ENCODE data around the gene COPRS.
"Not testable (repeated sequence)": the region's sequence is repeated elsewhere in the genome, so short reads cannot be mapped to it uniquely, and the experiment has no call there.

Gene COPRS

DNA sequence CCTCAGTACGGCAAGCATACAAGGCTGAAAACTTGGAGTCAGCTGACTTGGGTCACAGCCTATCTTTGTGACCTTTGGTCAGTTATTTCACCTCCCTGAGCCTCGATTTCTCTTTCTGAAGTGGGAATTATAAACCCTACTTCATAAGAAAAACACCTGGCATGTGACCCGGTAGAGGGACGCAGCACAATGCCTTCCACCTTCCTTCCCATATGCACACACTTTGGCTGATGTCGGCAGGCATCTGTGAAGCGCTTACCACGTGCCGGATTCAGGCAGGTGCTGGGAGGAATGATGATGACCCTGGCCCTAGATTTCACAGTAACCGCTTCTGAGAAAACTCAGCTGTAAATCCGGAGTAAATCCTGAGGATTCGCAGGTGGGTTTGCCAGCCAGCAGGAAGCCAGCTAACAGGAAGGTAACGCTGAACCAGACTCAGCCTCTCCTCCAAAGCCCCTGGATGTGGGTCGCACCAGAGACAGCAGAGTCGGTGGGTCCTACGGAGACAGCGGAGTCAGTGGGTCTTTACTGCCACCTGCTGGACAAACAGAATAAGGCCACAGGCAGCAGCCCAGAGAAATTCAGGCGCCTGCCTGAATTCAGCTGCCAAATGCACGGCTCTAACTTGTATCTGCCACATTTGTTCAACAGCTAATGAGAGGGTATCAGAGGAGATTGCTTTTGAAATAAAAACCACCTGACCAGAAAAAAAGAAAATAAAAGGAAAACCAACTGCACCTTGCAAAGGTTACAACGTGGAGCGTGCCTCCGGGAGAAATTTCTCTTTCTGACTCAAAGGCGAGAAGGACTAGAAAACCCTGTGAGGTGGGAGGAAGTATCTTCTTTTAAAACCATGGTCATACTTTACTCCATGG is 16.6 kb downstream of the COPRS start:
- TF ChIP-seq POLR2A (IDR thresholded peaks at IDR 0.05; ENCODE audit: low read depth, low read length) (no peak), TAF1 (IDR thresholded peaks at IDR 0.05; ENCODE audit: borderline replicate concordance, low read depth, low read length) (no peak), POLR2AphosphoS5 (IDR thresholded peaks at IDR 0.05; ENCODE audit: low read depth, low read length) (no peak)
- FAIRE-seq (peak; percentile 48), DNase-seq (ENCODE audit: insufficient read length) (peak; percentile 62)

DNA sequence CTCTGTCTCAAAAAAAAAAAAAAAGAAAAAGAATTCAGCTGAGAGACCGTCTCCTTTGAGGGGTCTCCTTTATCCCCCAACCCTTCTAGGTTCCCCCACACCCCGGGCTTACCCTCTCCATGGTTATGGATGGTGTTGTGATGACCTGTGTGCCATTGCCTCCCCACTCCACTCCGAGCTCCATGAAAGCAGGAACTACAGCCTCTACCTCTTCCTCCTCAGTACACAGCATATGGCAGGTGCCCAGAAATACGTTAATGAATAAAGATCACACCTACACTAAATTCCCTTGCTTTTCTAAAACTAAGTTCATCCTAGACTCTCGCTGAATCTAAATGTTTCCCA is 17.2 kb downstream of the COPRS start:
- no peak for TF ChIP-seq POLR2A (IDR thresholded peaks at IDR 0.05; ENCODE audit: low read depth, low read length)
- no peak for TF ChIP-seq POLR2AphosphoS5 (IDR thresholded peaks at IDR 0.05; ENCODE audit: low read depth, low read length)
- TF ChIP-seq TAF1 (IDR thresholded peaks at IDR 0.05; ENCODE audit: borderline replicate concordance, low read depth, low read length): no peak
- DNase-seq (ENCODE audit: insufficient read length) (no peak), FAIRE-seq (no peak)

DNA sequence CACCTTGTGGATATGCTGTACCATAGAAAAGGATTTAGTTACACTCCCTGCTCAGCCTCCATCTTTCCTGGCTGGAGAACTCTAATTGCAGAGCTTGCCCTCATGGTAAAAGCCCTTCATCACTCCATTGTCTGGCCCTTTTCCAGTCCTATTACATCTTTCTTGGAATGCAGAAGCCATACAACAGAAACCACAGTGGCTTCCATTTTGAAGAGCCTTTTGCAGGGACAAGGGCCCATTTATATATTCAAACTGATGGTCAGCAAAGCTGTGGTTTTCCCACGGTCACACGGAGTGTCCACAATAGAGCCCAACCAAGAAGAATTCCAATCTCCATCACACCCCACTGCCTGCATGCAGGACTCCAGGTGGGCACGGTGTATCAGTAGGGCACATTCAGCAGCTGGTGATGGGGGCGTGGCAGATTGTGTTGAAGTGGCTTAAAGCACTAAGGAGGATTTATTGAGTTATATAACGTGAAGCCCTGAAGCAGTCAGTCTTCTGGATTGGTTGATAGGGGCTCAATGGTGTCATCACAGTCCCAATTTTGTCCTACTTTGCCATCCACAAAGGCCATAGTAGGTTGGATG is 20.3 kb downstream of the COPRS start:
- TF ChIP-seq TAF1 (IDR thresholded peaks at IDR 0.05; ENCODE audit: borderline replicate concordance, low read depth, low read length): no peak
- no peak for TF ChIP-seq POLR2AphosphoS5 (IDR thresholded peaks at IDR 0.05; ENCODE audit: low read depth, low read length)
- no peak for TF ChIP-seq POLR2A (IDR thresholded peaks at IDR 0.05; ENCODE audit: low read depth, low read length)
- no peak for DNase-seq (ENCODE audit: insufficient read length)
- FAIRE-seq: no peak

DNA sequence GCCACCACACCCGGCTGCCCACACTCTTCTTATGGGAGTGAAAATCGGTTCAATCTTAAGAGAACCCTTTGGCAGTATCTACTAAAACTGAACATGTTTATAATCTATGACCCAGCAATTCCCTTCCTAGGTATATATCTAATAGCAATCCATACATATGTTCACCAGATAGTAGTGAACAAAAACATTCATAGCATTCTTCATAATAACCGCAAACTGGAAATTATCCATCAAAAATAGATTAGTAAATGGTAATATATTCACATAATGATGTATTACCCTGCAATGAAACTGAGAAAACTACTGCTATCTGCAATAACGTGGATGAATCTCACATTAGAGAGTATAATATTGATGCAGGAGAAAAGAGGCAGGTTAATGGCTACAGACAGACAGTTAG is 23.1 kb downstream of the COPRS start:
- no peak for TF ChIP-seq TAF1 (IDR thresholded peaks at IDR 0.05; ENCODE audit: borderline replicate concordance, low read depth, low read length)
- no peak for TF ChIP-seq POLR2AphosphoS5 (IDR thresholded peaks at IDR 0.05; ENCODE audit: low read depth, low read length)
- no peak for FAIRE-seq

DNA sequence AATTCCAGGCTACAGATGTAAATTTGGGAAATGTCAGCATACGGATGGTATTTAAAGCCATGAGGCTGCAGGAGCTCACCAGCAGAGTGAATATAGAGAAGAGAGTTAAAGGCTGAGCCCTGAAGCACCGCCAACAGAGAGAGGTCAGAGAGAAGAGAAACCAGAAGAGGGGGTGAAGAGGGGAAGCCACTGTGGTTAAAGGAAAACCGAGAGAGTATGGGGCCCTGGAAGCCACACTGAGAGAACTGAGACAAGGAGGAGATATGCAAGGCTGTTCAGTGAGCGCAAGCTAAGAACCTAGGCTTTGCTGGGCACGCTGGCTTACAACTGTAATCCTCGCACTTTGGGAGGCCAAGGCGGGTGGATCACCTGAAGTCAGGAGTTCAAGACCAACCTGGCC is 24.6 kb downstream of the COPRS start:
- DNase-seq (ENCODE audit: insufficient read length): no peak
- peak; percentile 70 for FAIRE-seq
- TF ChIP-seq POLR2A (IDR thresholded peaks at IDR 0.05; ENCODE audit: low read depth, low read length): no peak
- TF ChIP-seq TAF1 (IDR thresholded peaks at IDR 0.05; ENCODE audit: borderline replicate concordance, low read depth, low read length): no peak
- no peak for TF ChIP-seq POLR2AphosphoS5 (IDR thresholded peaks at IDR 0.05; ENCODE audit: low read depth, low read length)

More for the DNA sequence above, 23.1 kb downstream of the COPRS start:
- no peak for DNase-seq (ENCODE audit: insufficient read length)

DNA sequence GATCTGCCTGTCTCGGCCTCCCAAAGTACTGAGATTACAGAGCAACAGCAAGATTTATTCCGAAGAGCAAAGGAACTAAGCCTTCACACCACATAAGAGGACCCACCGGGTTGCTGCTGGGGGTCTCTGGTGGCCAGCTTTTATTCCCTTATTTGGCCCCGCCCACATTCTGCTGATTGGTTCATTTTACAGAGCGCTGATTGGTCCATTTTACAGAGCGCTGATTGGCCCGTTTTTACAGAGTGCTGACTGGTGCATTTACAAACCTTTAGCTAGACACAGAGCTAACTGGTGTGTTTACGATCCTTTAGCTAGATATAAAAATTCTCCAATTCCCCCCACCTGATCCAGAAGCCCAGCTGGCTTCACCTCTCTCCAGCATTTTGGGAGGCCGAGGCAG is 26.3 kb downstream of the COPRS start:
- DNase-seq (ENCODE audit: insufficient read length): no peak
- no peak for FAIRE-seq
- TF ChIP-seq POLR2AphosphoS5 (IDR thresholded peaks at IDR 0.05; ENCODE audit: low read depth, low read length): no peak
- TF ChIP-seq POLR2A (IDR thresholded peaks at IDR 0.05; ENCODE audit: low read depth, low read length): no peak
- TF ChIP-seq TAF1 (IDR thresholded peaks at IDR 0.05; ENCODE audit: borderline replicate concordance, low read depth, low read length): no peak

DNA sequence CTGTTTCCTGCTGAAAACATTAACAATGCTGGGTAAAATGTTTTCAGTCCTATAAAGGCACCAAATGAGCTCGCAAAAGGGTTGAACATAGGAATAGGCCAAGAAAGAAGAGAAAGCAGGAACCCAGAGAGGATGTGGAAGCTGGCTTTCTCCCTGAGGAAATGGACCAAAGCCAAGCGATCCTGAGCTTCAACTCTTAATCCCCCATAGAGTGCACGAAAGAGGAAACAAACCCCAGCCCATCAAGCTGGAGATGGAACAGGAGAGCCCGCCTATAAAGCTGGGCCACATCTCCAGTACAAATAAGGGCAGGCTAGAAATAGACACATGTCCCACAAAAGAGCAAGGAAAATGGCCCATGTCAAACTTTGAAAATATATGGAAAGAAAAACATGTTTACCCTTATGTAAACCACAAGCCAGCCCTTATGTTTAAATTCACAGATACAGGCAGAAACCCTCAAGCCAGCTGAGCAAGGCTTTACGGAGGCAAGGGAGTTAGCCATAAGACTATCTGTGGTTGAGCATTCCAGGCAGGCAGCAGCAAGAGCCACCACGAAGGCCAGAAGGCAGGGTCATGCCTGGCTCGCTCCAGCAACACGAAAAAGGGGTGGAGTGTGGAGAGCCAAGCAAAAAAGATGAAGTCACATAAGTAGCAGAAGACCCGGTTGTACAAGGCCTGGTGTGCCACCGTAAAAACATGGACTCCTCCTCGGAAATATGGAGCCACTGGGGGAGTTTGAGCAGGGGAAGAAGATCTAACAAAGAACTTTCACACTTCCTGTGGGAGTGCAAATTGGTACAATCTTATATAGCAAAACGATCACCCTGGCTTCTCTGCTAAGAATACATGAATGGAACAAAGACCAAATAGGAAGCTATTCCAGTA is 27.8 kb downstream of the COPRS start:
- TF ChIP-seq POLR2AphosphoS5 (IDR thresholded peaks at IDR 0.05; ENCODE audit: low read depth, low read length) (no peak), POLR2A (IDR thresholded peaks at IDR 0.05; ENCODE audit: low read depth, low read length) (no peak), TAF1 (IDR thresholded peaks at IDR 0.05; ENCODE audit: borderline replicate concordance, low read depth, low read length) (no peak)
- FAIRE-seq: no peak
- DNase-seq (ENCODE audit: insufficient read length): no peak

DNA sequence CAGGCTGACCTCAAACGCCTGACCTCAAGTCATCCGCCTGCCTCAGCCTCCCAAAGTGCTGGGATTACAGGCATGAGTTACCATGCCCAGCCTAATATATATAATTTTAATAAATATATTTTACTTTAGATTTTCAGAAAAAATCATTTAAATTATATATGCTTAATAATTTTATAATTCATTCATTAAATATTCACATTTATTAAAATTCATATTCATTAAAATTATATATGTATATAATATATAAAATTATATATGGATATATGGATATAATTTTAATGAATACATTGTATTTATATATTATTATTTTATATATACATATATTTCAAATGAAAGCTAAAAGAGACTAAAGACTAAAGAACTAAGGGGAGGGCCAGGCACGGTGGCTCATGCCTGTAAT is 29.4 kb downstream of the COPRS start:
- no peak for TF ChIP-seq TAF1 (IDR thresholded peaks at IDR 0.05; ENCODE audit: borderline replicate concordance, low read depth, low read length)
- no peak for TF ChIP-seq POLR2A (IDR thresholded peaks at IDR 0.05; ENCODE audit: low read depth, low read length)
- TF ChIP-seq POLR2AphosphoS5 (IDR thresholded peaks at IDR 0.05; ENCODE audit: low read depth, low read length): no peak
- FAIRE-seq (no peak), DNase-seq (ENCODE audit: insufficient read length) (no peak)

DNA sequence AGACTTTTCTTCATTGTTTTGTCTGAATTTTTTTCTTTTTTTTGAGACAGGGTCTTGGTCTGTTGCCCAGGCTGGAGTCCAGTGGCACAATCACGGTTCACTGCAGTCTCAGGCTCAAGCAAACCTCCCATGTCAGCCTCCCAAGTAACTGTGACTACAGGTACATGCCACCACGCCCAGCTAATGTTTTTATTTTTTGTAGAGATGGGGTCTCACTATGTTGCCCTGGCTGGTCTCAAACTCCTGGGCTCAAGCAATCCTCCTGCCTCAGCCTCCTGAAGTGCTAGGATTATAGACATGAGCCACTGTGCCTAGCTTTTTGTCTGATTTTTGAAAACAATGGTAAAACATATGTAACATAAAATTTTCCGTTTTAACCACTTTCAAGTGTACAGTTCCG is 30.1 kb downstream of the COPRS start:
- FAIRE-seq; DNase-seq (ENCODE audit: insufficient read length): not testable (repeated sequence)

DNA sequence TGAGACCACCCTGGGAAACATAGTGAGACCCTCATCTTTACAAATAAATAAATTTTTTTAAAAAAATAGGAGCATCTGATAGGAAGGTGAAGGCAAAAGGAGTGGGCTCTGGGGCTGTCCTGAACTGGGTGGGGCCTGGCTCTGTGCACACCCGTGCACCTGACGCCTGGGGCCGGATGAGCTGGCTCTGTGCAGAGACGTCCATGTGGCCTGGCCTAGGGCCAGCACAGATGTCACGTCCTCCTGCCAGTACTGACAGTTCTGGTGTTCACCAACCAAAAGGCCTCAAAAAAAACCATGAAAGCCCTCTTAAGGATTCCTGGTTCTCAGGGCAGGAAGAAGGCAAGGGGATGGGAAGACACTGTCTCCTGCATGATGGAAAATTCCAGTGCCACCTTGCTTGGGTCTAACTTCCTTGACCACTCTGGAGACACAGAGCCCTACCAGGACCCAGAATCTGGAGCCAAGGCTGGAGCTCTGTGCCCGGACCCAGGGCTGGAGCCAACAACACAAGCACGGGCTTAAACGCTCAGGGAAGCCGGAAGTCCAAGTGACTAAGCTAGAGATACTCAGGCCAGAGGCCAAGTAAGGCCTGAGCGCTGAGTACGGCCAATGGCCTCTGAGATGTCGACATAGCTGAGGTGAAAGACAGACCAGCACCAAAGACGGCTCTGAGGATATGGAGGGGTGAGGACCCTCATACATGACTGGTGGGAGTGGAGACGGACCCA is 32.9 kb downstream of the COPRS start:
- FAIRE-seq (no peak), DNase-seq (ENCODE audit: insufficient read length) (no peak)
- TF ChIP-seq TAF1 (IDR thresholded peaks at IDR 0.05; ENCODE audit: borderline replicate concordance, low read depth, low read length) (no peak), POLR2A (IDR thresholded peaks at IDR 0.05; ENCODE audit: low read depth, low read length) (no peak), POLR2AphosphoS5 (IDR thresholded peaks at IDR 0.05; ENCODE audit: low read depth, low read length) (no peak)

DNA sequence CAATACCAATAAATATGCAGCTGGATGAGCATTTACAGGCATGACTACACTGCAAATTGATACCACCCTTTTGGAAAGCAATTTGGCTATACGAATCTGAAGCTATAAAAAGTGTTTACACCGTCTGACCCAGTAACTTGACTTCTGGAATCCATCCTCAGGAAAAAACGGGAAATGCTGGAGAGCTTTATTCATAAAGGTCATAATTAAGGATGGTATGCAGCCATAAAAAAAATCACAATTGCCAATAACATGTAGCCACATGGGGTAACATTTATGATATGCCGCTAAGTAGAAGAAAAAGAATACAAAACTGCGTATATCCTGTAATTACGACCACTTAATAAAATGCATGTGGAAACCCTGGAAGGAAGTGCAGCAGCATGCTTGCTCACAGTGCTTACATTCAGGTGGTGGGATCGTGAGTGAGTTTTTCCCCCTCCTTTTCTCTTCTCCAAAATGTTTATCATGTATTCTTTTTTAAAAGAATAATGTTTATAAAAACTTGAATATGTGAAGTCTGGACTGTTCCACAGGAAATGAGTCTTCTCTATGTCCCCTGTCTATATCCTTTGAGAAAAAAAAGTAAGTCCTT is 34.2 kb downstream of the COPRS start:
- no peak for TF ChIP-seq POLR2A (IDR thresholded peaks at IDR 0.05; ENCODE audit: low read depth, low read length)
- no peak for TF ChIP-seq POLR2AphosphoS5 (IDR thresholded peaks at IDR 0.05; ENCODE audit: low read depth, low read length)
- TF ChIP-seq TAF1 (IDR thresholded peaks at IDR 0.05; ENCODE audit: borderline replicate concordance, low read depth, low read length): no peak
- no peak for FAIRE-seq
- DNase-seq (ENCODE audit: insufficient read length): no peak

Data from GM12892 (cell line).